Right renal cortex interstitium (tissue), 3 donors: ENCODE data around the gene POGZ. TPM values are rescaled to one million over a fixed set of nuclear protein-coding genes. Genes with fewer than 3 reads are reported as not detected.
A peak's percentile ranks its signal among the peaks of the same experiment; 100 is the strongest.
"Not testable (repeated sequence)": the region's sequence is repeated elsewhere in the genome, so short reads cannot be mapped to it uniquely, and the experiment has no call there.

Source experiments
- DNase-seq, 3 donors: peaks; one replicate each; pipeline ENCODE4 v3.0.0-alpha.2; 2013; ENCODE audit warnings: low read depth in 3 of 3, low spot score in 2 of 3
- polyA plus RNA-seq, 3 donors: library from polyadenylated mRNA; unstranded; fragments of 120-200 nt; gene quantifications; one replicate each; pipeline ENCODE4 v1.2.1, GENCODE V29; 2013; ENCODE audit not compliant: insufficient read length in 3 of 3

Gene POGZ
- polyA plus RNA-seq, 3 donors, result 90.3 to 95.9 (median 90.7) TPM

GRCh38 chr1:151428068-151428467 is 31.2 kb downstream of the POGZ start:
- DNase-seq, result no peak

GRCh38 chr1:151425103-151425502 is 34.2 kb downstream of the POGZ start:
- no peak for DNase-seq

- DNase-seq, result no peak
Measured at GRCh38 chr1:151419819-151420218, 39.5 kb downstream of the POGZ start.

GRCh38 chr1:151418081-151418480 is 41.2 kb downstream of the POGZ start:
- DNase-seq, result no peak

GRCh38 chr1:151416231-151416630 is 43.1 kb downstream of the POGZ start:
- no peak for DNase-seq

GRCh38 chr1:151411884-151412283 is 47.4 kb downstream of the POGZ start:
- DNase-seq, result no peak

GRCh38 chr1:151408891-151409290 is 50.4 kb downstream of the POGZ start:
- DNase-seq, result no peak

GRCh38 chr1:151407304-151407703 is 52.0 kb downstream of the POGZ start:
- no peak for DNase-seq

- DNase-seq, result no peak
Measured at GRCh38 chr1:151406176-151406575, 53.1 kb downstream of the POGZ start.

- DNase-seq, result no peak
Measured at GRCh38 chr1:151405187-151405951, 53.9 kb downstream of the POGZ start.

GRCh38 chr1:151403612-151404011 is 55.7 kb downstream of the POGZ start:
- no peak for DNase-seq

GRCh38 chr1:151402764-151403163 is 56.5 kb downstream of the POGZ start:
- DNase-seq, result no peak

GRCh38 chr1:151401860-151402259 is 57.4 kb downstream of the POGZ start:
- no peak for DNase-seq

GRCh38 chr1:151401125-151401788 is 58.0 kb downstream of the POGZ start:
- DNase-seq, result no peak

- DNase-seq, result peak; percentile 91 to 95 (median 92)
Measured at GRCh38 chr1:151399324-151400171, 59.7 kb downstream of the POGZ start, which contains the start of gene PSMB4. Gene PSMB4 (plus strand): TSS chr1:151399573. CDS start chr1:151399588, 15 bp downstream.

- DNase-seq, result not testable (repeated sequence)
Measured at GRCh38 chr1:151396265-151396664, 63.0 kb downstream of the POGZ start.

- no peak for DNase-seq
Measured at GRCh38 chr1:151393583-151393982, 65.7 kb downstream of the POGZ start.

- DNase-seq, result no peak
Measured at GRCh38 chr1:151391079-151391563, 68.2 kb downstream of the POGZ start.

- not testable (repeated sequence) for DNase-seq
Measured at GRCh38 chr1:151390221-151391078, 68.8 kb downstream of the POGZ start.

GRCh38 chr1:151386002-151386401 is 73.3 kb downstream of the POGZ start:
- DNase-seq, result no peak
